Measurements from ENCODE around the gene KANSL1. TPM values are rescaled to one million over a fixed set of nuclear protein-coding genes. Genes with fewer than 3 reads are reported as not detected.

KANSL1 gene
- total RNA-seq, 2 experiments from 2014 or later = 59.3 to 59.6 TPM

GRCh38 chr17:46158323-46159296 is 34.6 kb downstream of the KANSL1 start:
- ChIA-PET CTCF (interaction anchor here (1.0 to 1.8 kb wide), 6 partner anchors 12 to 54 kb away, joined by 3 to 8 read pairs (median 4); partner anchors contain the start of gene KANSL1), POLR2A (interaction anchor here (0.6 to 3.7 kb wide), 3 partner anchors 28 to 148 kb away, joined by 3 to 16 read pairs (median 3); partner anchors contain the start of gene KANSL1)

GRCh38 chr17:46157443-46158062 is 35.7 kb downstream of the KANSL1 start:
- ChIA-PET CTCF (interaction anchor here (0.8 to 3.9 kb wide), 11 partner anchors 11 to 244 kb away, joined by 3 to 26 read pairs (median 3); partner anchors contain the start of gene KANSL1), POLR2A (interaction anchor here (0.6 to 3.7 kb wide), 7 partner anchors 12 to 36 kb away, joined by 3 to 16 read pairs (median 5); partner anchors contain the start of gene KANSL1)

GRCh38 chr17:46154151-46154816 is 38.9 kb downstream of the KANSL1 start:
- POLR2A ChIA-PET = interaction anchor here (0.6 to 1.7 kb wide), 3 partner anchors 9 to 24 kb away, joined by 3 to 13 read pairs (median 5); no protein-coding TSS in a partner anchor
- CTCF ChIA-PET = interaction anchor here (1.0 to 3.9 kb wide), 4 partner anchors 8 to 50 kb away, joined by 4 to 26 read pairs (median 12); partner anchors contain the start of gene KANSL1

- POLR2A ChIA-PET = no interaction called here
- CTCF ChIA-PET = interaction anchor here (0.6 to 0.8 kb wide), 3 partner anchors 21 to 68 kb away, joined by 3 read pairs; partner anchors contain the start of gene KANSL1
Measured at GRCh38 chr17:46152423-46152822, 40.8 kb downstream of the KANSL1 start.

GRCh38 chr17:46151762-46152161 is 41.5 kb downstream of the KANSL1 start:
- ChIA-PET CTCF (interaction anchor here (0.6 to 0.8 kb wide), 3 partner anchors 22 to 67 kb away, joined by 3 read pairs; partner anchors contain the start of gene KANSL1), POLR2A (no interaction called here)

GRCh38 chr17:46150216-46150963 is 42.8 kb downstream of the KANSL1 start:
- CTCF ChIA-PET = interaction anchor here (0.7 kb wide), 1 partner anchor 84 kb away, joined by 3 read pairs; no protein-coding TSS in a partner anchor
- POLR2A ChIA-PET = no interaction called here

- CTCF ChIA-PET = interaction anchor here (3.7 kb wide), 1 partner anchor 45 kb away, joined by 20 read pairs; the partner anchor contains the start of gene KANSL1
- POLR2A ChIA-PET = interaction anchor here (0.6 kb wide), 1 partner anchor 35 kb away, joined by 7 read pairs; no protein-coding TSS in a partner anchor
Measured at GRCh38 chr17:46148247-46148646, 45.0 kb downstream of the KANSL1 start.

GRCh38 chr17:46147296-46147695 is 45.9 kb downstream of the KANSL1 start:
- ChIA-PET CTCF (interaction anchor here (0.7 to 3.7 kb wide), 4 partner anchors 8 to 53 kb away, joined by 5 to 20 read pairs (median 17); partner anchors contain the start of gene KANSL1), POLR2A (no interaction called here)

GRCh38 chr17:46144246-46144645 is 49.0 kb downstream of the KANSL1 start:
- POLR2A ChIA-PET = interaction anchor here (1.1 to 2.5 kb wide), 2 partner anchors 11 to 49 kb away, joined by 4 to 13 read pairs; partner anchors contain the start of gene KANSL1
- CTCF ChIA-PET = interaction anchor here (0.7 to 1.6 kb wide), 4 partner anchors 11 to 111 kb away, joined by 3 to 6 read pairs (median 4); partner anchors contain the start of gene KANSL1

GRCh38 chr17:46143827-46144236 is 49.4 kb downstream of the KANSL1 start:
- POLR2A ChIA-PET = interaction anchor here (0.6 to 2.5 kb wide), 3 partner anchors 12 to 108 kb away, joined by 4 to 13 read pairs (median 4); partner anchors contain the start of gene KANSL1
- CTCF ChIA-PET = interaction anchor here (0.7 to 1.0 kb wide), 4 partner anchors 11 to 249 kb away, joined by 3 to 6 read pairs (median 3); partner anchors contain the start of genes KANSL1 and MAPT

- POLR2A ChIA-PET = interaction anchor here (0.7 kb wide), 1 partner anchor 560 kb away, joined by 3 read pairs; no protein-coding TSS in a partner anchor
Measured at GRCh38 chr17:46141645-46142044, 51.6 kb downstream of the KANSL1 start.

GRCh38 chr17:46140645-46141197 is 52.5 kb downstream of the KANSL1 start:
- CTCF ChIA-PET = no interaction called here

More at GRCh38 chr17:46141645-46142044, 51.6 kb downstream of the KANSL1 start:
- CTCF ChIA-PET = interaction anchor here (1.6 kb wide), 1 partner anchor 51 kb away, joined by 6 read pairs; the partner anchor contains the start of gene KANSL1

GRCh38 chr17:46139432-46140210 is 53.6 kb downstream of the KANSL1 start:
- ChIA-PET CTCF (no interaction called here), POLR2A (no interaction called here)

More at GRCh38 chr17:46140645-46141197, 52.5 kb downstream of the KANSL1 start:
- POLR2A ChIA-PET = no interaction called here

GRCh38 chr17:46138473-46138872 is 54.8 kb downstream of the KANSL1 start:
- CTCF ChIA-PET = no interaction called here

GRCh38 chr17:46136820-46137219 is 56.4 kb downstream of the KANSL1 start:
- POLR2A ChIA-PET = interaction anchor here (1.1 kb wide), 1 partner anchor 56 kb away, joined by 7 read pairs; the partner anchor contains the start of gene KANSL1
- CTCF ChIA-PET = interaction anchor here (0.5 to 0.9 kb wide), 2 partner anchors 88 to 140 kb away, joined by 3 to 4 read pairs; no protein-coding TSS in a partner anchor

More at GRCh38 chr17:46138473-46138872, 54.8 kb downstream of the KANSL1 start:
- POLR2A ChIA-PET = interaction anchor here (0.6 kb wide), 1 partner anchor 14 kb away, joined by 3 read pairs; no protein-coding TSS in a partner anchor
